Glutamatergic neuron (in vitro differentiated cells): Measurements from ENCODE around the gene NEGR1. TPM values are rescaled to one million over a fixed set of nuclear protein-coding genes. Genes with fewer than 3 reads are reported as not detected.

Source experiments
- DNase-seq: peaks from one replicate; pipeline ENCODE4 v3.0.0; 2022
- H3K27ac Mint-ChIP-seq: one replicate; pipeline ENCODE4 v1.8.0; 2020; ENCODE audit warnings: mild to moderate bottlenecking, mixed read lengths, inconsistent platforms; ENCODE audit not compliant: unreplicated experiment
- H3K27me3 Mint-ChIP-seq: one replicate; pipeline ENCODE4 v1.8.0; 2020; ENCODE audit warnings: mild to moderate bottlenecking, moderate library complexity, mixed read lengths, inconsistent platforms; ENCODE audit not compliant: unreplicated experiment
- H3K36me3 Mint-ChIP-seq: one replicate; pipeline ENCODE4 v1.8.0; 2020; ENCODE audit warnings: mild to moderate bottlenecking, mixed read lengths, inconsistent platforms; ENCODE audit not compliant: unreplicated experiment
- H3K4me1 Mint-ChIP-seq: one replicate; pipeline ENCODE4 v1.8.0; 2020; ENCODE audit warnings: mild to moderate bottlenecking, low read depth, mixed read lengths, inconsistent platforms; ENCODE audit not compliant: unreplicated experiment
- H3K4me3 Mint-ChIP-seq: one replicate; pipeline ENCODE4 v1.8.0; 2020; ENCODE audit warnings: mild to moderate bottlenecking, mixed read lengths, inconsistent platforms; ENCODE audit not compliant: unreplicated experiment
- H3K9me3 Mint-ChIP-seq: one replicate; pipeline ENCODE4 v1.8.0; 2020; ENCODE audit warnings: mild to moderate bottlenecking, moderate library complexity, mixed read lengths, inconsistent platforms; ENCODE audit not compliant: unreplicated experiment
- total RNA-seq: library from RNA; stranded (reverse); fragmentation: NEBNext Ultra II Directional; extraction: Animal tissue kit (Norgen Biotek cat#: 25700); gene quantifications from one replicate; pipeline ENCODE4 v1.2.1, GENCODE V29; 2021; ENCODE audit not compliant: unreplicated experiment
- TF ChIP-seq, protein P1 (sequence below): fragments of 200-600 bp; sonication (generic); IDR thresholded peaks from one replicate; pipeline ENCODE4 v1.5.0; 2021; ENCODE audit not compliant: partially characterized antibody, unreplicated experiment

Gene NEGR1
- total RNA-seq, 1 donor from 2014 or later, result 0.51 TPM

DNA sequence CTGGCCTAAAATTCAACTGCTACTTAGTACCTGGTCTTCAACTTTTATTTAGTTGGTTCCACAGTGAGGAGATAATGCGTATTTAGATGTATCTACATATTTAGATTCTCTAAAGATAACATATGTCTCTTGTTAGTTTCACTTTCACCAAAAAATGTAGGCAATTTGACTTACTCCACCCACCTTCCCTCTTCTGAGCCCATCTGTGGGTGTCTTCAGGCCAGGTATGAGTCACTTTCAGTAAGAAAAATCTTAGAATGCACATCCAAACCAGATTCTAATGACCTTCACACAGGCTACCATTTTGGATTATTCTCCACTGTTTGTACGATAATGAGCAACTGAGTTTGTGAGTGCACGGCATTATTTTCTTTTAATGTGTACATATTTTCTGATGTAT is 501.7 kb downstream of the NEGR1 start:
- H3K4me3 Mint-ChIP-seq, result no peak overlapping the region
- no peaks in the 10 kb centered on the region for H3K36me3 Mint-ChIP-seq
- no peak overlapping the region for H3K27ac Mint-ChIP-seq
- H3K4me1 Mint-ChIP-seq, result no peaks in the 10 kb centered on the region
- no peak for DNase-seq
- TF ChIP-seq, protein P1, sequence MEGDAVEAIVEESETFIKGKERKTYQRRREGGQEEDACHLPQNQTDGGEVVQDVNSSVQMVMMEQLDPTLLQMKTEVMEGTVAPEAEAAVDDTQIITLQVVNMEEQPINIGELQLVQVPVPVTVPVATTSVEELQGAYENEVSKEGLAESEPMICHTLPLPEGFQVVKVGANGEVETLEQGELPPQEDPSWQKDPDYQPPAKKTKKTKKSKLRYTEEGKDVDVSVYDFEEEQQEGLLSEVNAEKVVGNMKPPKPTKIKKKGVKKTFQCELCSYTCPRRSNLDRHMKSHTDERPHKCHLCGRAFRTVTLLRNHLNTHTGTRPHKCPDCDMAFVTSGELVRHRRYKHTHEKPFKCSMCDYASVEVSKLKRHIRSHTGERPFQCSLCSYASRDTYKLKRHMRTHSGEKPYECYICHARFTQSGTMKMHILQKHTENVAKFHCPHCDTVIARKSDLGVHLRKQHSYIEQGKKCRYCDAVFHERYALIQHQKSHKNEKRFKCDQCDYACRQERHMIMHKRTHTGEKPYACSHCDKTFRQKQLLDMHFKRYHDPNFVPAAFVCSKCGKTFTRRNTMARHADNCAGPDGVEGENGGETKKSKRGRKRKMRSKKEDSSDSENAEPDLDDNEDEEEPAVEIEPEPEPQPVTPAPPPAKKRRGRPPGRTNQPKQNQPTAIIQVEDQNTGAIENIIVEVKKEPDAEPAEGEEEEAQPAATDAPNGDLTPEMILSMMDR, result no peak
- H3K27me3 Mint-ChIP-seq, result no peaks in the 10 kb centered on the region
- H3K9me3 Mint-ChIP-seq, result no peaks in the 10 kb centered on the region

DNA sequence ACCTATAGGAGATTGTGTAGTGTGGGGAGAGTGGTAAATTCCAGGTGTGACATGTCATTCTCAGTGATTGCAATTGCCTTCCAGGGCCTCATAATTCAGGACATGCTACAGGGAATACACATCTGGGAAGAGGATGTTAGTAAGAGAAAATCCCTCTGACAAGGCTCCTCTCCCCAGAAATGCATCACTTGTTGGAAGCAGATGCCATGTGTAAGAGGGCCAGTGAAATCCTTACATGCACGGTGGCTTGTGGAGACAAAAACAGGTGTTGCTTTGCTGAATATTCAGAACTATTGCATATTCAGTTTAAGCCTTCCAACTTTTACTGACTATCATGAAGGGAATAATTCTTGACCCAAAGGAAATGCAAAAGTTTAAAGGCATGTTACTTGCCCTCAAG is 503.4 kb downstream of the NEGR1 start:
- no peaks in the 10 kb centered on the region for H3K4me1 Mint-ChIP-seq
- H3K36me3 Mint-ChIP-seq, result no peaks in the 10 kb centered on the region
- H3K9me3 Mint-ChIP-seq, result no peaks in the 10 kb centered on the region
- no peaks in the 10 kb centered on the region for H3K27me3 Mint-ChIP-seq
- no peak overlapping the region for H3K27ac Mint-ChIP-seq
- DNase-seq, result no peak
- TF ChIP-seq, protein P1, result no peak
- no peak overlapping the region for H3K4me3 Mint-ChIP-seq

DNA sequence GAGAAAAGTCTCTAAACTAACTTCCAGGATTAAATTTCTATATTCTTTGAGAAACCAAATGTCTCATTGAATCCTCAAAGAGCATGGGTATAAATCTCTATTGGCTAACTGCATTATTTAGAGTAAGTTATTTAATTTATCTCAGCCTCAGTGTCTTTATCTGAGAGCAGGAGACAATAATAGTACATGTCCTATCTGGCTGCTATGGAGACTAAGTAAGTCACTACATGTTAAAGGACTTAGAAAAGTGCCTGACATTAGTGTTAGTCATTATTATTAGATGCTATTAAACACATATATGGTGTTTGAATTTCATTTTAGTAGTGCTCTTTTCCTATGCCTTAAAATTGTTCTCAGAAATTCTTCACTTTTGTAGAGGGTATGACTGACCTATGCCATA is 505.2 kb downstream of the NEGR1 start:
- no peak overlapping the region for H3K27ac Mint-ChIP-seq
- TF ChIP-seq, protein P1, result no peak
- DNase-seq, result no peak
- no peaks in the 10 kb centered on the region for H3K4me1 Mint-ChIP-seq
- no peak overlapping the region for H3K4me3 Mint-ChIP-seq
- H3K9me3 Mint-ChIP-seq, result no peaks in the 10 kb centered on the region
- H3K36me3 Mint-ChIP-seq, result no peaks in the 10 kb centered on the region
- H3K27me3 Mint-ChIP-seq, result no peaks in the 10 kb centered on the region

DNA sequence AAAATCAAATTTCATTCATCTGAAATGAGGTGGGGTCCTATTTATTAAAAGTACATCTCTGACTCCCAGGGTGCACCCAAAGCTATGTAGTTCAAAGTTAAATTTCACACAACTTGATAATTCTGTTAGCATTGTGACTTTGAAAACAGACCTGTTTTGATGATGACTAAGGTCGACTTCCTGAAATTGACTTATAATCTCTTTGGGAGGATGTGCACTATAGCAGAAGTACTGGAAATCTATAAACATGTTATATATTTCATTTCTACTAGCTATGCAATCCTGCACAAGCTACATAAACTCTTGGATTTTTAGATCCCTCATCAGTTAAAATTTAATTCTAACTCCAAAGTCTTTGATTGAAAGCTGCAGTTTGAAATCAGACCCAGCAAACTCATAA is 507.6 kb downstream of the NEGR1 start:
- peaks cover 2% of the 10 kb centered on the region for H3K9me3 Mint-ChIP-seq
- TF ChIP-seq, protein P1, result no peak
- H3K36me3 Mint-ChIP-seq, result no peaks in the 10 kb centered on the region
- no peak overlapping the region for H3K27ac Mint-ChIP-seq
- H3K4me1 Mint-ChIP-seq, result no peaks in the 10 kb centered on the region
- H3K27me3 Mint-ChIP-seq, result no peaks in the 10 kb centered on the region
- H3K4me3 Mint-ChIP-seq, result no peak overlapping the region
- no peak for DNase-seq

DNA sequence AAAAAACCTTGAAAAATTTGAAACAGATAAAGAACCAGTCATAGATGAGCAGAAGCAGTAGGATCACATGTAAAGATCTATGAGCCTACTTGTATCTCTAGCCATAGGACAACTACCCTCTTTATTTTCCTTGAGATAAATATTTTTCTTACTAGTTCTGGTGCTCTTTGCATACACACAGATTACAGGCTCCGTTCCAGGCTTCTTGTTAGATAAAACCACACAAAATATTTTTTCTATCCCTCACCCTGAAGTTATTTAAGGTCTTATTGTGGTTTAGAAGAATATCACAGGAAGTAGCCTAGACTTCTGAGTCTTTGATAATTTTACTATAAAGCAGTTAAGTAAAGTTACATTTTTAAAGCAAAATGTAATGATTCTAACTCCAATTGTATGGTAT is 512.2 kb downstream of the NEGR1 start:
- no peaks in the 10 kb centered on the region for H3K4me1 Mint-ChIP-seq
- H3K4me3 Mint-ChIP-seq, result no peak overlapping the region
- no peak overlapping the region for H3K27ac Mint-ChIP-seq
- H3K36me3 Mint-ChIP-seq, result no peaks in the 10 kb centered on the region
- DNase-seq, result no peak
- H3K27me3 Mint-ChIP-seq, result no peaks in the 10 kb centered on the region
- peaks cover 2% of the 10 kb centered on the region for H3K9me3 Mint-ChIP-seq
- TF ChIP-seq, protein P1, result no peak
